Stimulated activated CD4-positive, alpha-beta T cell treated with anti-CD3 and anti-CD28 coated beads, Interleukin-1b, Interleukin-23, amount 100 ng/mL, for 4 hours (primary cell): ENCODE results near the gene ALDH1A1.

ENCODE experiments used
- DNase-seq, 2 donors: peaks; one replicate each; pipeline ENCODE4 v3.0.0-alpha.2; 2020; ENCODE audit warnings: low read depth in 2 of 2

The ALDH1A1 gene

DNA sequence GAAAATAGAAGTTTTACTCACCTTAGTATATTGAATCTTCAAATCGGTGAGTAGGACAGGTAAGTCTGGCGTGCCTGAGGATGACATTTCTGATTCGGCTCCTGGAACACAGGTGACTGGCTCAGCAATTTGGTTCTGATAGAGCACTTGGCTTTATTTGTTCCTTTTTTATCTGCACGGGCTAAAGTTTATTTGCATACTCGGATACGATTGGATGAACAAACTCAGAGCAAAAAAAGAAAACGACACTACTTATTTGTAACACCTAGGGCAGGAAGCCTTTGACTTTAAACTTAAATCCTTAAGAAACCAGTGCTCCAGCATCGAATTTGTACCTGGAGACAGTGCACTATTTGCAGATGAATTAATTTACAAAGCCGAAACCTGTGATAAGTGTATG is at the start of gene ALDH1A1:
Gene ALDH1A1 (minus strand): TSS at position 140 of the 400 bp plus-strand sequence. CDS start 53 bp downstream, at position 87.
- no peak for DNase-seq

DNA sequence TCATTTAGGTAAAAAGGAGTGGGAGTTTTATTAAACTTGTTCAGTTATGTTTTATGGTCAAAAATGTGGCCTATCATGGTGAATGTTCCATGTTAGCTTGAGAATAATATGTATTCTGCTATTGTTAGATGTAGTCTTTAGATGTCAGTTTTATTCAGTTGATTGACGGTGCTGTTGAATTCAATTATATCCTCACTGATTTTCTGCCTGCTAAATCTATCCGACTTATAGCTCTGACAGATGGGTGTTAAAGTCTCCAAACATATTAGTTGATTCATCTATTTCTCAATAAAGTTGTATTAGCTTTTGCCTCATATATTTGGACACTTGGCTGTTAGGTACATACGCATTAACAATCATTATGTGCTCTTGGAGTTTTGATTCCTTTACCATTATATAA is 49.0 kb upstream of the ALDH1A1 start:
- no peak for DNase-seq

DNA sequence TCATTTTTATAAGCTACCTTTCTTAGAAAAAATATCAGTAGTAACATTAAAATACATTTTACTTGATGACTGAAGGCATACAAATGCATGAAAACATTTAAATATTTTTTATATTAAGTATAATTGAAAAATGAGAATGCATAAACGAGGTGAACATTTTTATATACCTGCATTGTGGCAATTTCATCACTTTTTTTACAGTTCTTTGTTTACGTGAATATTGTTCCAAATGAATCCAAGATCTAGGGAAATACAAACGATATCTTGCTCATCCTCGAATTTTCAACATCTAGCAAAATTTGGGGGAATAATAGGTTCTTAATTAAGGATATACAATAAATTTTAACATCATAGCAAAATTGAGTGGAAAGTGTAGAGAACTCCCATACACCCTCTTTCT is 45.5 kb upstream of the ALDH1A1 start:
- no peak for DNase-seq

DNA sequence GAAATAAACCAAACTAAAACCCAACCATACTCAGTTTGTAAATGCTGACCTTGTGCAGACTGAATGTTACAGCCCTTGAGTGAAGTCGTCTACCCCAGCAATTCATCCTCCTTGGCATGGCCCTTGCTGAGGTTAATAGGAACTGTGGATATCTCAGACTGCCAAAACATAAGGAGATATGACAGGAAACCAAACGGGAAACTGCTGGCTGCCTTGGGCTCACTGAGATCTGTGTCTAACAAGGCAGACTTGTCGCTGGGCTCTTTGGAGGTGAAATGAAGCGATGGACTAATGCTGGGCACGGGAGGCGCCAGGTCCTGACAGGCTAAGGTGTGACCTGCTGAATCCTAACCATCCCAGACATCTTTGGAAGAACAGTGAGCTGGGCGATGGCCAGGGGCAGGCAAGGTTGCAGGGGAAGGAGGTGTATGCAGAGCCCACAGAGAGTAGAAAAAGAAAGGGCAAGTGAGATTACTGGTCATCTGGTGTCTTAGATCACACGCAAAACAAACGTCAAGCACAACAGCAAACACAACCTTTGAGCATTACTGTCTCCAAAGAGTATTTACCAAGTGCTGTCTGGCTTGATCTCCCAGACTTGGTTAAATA is 44.6 kb upstream of the ALDH1A1 start:
- DNase-seq: no peak

DNA sequence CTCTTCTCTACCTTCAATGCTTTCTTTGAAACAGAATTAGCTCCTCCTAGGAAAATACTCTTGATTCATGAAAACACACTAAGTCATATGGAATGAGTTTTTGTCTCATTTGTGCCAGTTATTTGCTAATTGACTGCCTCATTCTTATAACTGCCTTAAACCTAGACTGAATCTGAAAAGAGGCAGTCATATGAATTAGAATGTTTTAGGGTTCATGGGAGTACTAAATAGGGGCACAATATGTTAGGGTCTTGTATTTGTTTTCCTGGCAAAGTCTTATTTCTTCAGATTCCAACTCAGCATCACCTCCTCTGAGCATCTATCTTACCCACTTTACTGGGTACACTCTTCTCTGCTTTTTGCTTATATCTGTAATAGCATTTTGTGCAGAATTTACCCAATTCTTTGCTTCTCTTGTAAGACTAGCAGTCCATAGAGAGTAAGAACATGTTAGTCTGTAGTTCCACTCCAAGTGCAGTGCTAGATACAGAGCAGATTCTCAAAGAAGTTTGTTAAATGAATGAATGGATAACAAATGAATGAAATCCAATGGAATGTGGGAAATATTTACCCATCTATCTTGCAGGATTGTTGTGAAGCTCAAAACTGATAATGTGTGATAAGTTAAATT is 43.9 kb upstream of the ALDH1A1 start:
- no peak for DNase-seq

DNA sequence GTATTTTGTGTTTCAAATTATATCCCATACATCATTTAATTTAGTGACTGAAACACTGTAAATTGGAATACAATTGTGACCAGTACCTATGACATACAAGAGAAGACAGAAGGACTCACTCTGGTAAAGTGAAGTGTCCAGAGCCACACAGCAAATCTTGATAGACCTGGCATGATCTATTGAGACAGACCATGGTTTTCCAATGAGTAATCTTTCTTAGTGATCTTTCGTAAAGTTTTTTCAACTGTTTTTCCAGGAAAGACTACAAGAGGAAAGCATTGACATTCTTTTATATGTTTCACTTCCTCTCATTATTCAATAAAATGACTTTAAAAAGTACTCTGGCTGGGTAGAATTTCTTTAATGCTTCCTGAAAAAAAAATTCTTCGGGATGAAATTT is 43.3 kb upstream of the ALDH1A1 start:
- DNase-seq: no peak

DNA sequence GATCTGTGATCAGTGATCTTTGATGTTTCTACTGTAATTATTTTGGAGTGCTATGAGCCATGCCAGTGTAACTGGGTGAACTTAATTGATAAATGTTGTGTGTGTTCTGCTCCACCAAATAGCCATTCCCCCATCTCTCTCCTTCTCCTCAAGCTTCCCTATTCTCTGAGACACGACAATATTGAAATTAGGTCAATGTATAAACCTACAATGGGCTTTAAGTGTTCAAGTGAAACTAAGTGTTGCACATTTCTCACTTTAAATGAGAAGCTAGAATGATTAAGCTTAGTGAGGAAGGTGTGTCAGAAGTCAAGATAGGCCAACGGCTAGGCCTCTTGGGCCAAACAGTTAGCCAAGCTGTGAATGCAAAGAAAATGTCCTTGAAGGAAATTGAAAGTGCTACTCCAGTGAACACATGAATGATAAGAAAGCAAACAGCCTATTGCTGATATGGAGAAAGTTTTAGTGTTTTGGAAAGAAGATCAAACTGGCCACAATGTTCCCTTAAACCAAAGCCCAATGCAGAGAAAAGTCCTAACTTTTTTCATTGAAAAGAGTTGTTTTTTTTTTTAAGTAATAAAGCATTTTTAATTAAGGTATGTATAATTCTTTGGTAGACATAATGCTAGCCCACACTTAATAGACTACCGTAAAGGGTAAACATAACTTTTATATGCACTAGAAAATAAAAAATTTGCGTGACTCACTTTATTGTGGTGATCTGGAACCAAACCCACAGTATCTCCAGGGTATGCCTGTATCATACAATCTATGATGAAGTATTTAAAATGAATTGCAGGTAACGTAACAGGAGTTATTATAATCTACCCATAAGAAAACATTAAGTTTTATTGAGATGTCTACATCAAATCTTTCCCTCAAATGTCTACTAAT is 42.5 kb upstream of the ALDH1A1 start:
- DNase-seq: no peak

DNA sequence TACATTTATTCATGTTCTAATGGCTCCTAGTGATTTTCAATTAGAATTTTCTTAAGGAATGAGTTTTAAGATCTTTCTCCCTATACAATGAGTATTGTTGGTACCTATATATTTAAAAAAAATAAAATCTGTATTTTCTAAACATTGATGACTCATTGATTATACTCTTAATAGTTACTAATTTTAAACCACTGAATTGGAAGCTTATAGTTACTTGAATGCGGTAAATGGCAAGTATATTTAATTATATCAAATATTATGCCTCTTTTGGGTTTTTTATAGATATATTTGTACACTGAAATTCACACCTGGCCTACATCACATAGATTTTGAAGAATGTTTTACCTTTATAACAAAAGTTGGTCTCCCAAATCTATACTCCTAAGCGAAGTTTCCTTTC is 38.9 kb upstream of the ALDH1A1 start:
- DNase-seq: no peak

DNA sequence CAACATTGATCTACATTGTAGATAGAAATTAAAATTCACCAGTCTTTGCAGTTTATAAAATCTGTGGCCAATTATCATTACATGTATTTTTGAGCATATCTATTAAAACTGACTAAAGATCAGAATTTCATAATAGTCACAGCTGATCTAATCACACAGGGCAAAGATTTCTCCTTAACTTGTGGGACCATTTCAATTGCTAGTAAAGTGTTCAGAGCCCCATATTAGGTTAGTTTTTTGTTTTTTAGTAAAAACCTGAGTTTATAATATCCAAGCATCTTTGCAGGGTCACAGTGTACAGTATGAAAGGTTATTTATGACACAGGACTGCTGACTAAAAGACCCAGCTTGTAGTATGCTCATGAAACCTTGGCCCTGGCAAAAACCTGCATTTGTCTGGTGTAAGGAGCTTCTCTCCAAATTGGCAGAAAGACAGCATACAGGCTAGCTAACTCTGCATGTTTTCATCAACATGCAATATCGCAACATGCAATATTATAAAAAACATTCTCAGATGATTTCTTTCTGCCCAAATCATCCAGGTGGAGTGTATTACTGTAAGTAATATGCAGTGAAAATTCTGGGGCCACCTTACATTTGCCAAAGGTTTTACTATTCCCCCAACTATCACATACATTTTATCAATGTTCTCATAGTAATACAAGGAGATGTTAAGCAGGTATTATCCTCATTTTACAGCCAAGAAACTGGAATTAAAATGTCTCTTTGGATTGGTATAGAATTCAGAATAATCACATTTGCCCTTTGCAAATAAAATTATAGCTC is 37.7 kb upstream of the ALDH1A1 start:
- DNase-seq: no peak

DNA sequence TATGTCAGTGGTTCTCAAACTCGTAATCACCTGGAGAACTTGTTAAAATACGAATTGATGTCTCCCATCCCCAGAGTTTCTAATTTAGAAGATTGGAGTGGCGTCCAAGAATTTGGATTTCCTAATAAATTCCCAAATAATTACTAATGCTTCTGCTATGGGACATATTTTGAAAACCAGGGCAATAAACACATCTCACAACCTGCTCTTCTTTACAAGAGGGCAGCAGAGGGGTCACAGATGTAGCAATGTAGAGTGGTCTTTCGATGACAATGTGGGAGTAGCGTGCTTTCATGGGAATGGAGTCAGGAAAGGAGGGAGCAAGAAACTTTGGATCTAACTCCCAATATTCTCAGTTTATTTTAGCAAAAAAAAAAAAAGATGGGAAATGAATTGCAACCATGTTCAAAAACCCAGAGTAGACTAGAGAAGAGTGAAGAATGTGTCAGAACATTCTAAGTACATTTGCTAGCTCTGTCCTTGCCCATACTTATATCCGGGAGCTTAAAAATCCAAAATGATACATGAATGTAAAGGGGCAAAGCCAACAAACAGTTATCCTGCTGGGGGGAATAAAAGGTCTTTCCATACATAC is 33.8 kb upstream of the ALDH1A1 start:
- no peak for DNase-seq

DNA sequence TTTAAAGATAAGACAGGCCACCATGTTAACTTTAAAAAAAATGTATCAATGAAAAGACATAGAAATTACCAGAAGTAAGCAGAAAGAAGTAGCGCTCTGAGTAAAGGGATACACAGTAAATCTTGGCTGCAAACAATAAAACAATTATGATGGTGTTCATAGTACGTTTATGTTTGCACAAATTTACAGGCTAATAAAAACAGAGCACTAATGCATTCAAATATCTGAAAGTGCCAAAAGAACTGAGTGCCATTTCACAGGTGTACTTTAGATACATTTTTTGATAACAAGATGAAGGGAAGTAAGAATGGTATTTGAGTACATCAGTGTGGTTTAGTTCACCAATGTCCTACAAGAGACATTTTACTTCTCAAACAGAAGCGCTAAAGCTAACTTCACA is 32.9 kb upstream of the ALDH1A1 start:
- DNase-seq: no peak

DNA sequence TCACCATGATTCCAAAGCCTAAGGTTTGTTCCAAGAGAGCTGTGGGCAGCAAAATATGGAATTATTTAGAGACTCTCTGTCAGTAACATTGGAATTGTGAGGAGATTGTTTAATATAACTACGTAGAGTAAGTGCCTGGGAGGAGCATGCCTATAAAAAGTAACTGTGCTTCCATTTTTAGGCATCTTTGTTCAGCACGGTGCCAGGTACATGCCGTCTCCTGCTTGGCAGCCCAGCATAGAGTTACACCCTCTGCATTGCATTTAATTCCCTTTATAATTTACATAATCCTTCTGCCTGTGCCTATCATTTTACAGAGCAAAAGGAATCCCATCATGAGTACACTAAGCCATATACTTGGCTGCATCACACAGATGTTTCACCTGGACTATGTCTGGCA is 32.1 kb upstream of the ALDH1A1 start:
- DNase-seq: no peak

DNA sequence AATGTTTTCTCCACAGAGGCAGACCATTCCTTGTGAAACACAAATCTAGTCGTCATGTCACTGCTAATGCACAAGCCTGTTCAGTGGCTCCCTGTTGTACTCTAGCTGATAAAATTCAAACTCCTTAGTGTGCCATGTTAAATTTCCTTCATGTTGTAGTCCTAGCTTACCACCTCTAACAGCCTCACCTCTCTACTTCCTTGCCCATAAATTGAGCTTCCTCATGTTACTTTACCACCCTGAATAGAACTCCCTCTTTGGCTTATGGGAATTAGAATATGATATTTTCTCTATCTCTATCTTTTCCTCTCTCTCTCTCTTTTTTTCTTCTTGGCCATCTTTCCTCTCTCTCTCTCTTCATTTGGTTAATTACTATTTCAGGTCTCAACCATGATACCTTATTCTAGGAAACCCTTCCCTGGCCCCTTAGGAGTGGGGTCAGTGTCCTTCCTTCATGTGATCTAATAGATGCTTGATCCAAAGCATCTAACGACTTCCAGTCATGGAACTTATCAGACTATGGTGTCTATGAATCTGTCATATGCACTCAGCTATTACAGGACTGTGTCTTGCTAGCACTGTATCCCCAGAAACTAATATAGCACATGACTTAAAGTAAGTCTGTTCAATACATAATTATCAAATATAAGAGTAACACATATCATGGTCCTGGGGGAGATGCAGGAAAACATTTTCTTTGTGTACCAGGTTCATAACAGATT is 31.5 kb upstream of the ALDH1A1 start:
- no peak for DNase-seq

DNA sequence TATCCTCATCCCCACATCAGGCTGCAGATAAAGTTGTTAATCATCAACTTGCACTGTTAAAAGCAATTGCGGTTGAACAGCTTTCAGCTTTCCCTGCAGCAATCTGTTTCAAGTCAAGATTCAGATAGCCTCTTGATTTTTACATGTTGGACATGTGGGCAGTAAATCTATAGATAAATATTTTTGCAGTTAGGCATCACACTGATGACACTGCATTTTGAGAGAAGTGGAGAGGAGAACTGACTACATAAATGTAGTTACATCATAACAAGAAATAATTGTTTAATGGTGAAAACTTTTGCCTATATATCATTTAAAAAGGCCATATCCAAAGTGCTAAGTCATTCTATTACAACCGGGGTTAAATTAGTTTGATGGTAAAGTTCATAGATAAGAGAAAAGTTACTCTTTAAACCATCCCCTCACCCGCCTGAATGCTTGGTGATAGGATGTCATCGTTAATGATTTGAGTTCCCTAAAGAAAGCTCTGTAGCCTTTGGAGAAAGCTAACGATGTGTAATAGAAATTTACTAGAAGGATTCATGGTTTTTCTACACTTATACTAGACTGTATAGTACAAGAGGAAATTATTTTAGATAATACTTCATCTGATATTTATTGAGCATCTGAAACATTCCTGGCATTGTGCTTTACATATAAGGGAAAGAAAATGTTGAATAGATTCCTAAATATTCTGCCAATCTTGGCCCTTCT is 30.8 kb upstream of the ALDH1A1 start:
- no peak for DNase-seq

DNA sequence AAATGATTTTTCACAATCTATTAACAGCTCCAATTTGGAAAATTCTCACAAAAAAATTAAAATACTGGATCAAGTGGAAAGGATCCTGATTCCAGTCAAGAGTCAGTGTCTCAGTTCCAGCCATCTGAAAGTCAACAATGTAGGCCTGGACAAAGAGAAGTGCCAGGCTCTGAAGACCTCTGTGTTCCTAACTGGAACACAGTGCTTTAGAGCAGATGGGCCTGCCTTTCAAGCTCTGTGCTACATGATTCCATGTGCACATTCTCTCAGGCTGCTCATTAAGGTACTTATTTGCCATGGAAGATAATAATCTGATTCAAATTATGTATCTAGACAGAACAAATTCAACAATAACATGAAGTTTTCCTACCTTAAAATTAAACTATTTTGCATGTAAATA is 30.2 kb upstream of the ALDH1A1 start:
- no peak for DNase-seq

DNA sequence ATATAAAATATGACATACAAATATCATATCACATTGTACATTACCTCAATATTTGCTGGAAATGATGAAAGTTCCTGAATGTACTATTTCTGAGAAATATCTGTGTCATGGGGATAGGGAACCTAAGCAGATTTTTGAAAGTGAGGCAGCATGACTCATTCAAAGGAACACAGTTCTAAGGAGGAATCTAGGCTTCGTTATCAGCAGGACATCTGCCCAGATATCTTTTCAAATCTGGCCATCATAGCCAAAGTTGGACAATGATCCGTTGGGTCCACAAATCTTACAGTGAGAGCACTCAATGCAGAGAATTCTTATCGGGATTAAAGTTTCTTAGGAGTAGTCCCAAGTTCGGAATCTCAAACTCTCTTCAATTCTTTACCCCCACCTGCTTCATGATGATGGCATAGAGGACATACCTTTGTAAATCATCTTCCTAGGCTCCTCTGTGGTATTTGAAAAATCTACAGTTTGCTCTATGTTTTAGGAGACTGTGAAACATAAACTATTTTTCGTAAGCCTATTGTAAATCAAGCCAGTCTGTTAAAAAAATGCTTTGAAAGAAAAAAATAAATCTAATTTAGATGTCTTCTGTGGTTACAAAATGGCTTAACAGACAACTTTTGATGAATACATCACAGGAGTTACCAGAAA is 29.4 kb upstream of the ALDH1A1 start:
- DNase-seq: no peak

DNA sequence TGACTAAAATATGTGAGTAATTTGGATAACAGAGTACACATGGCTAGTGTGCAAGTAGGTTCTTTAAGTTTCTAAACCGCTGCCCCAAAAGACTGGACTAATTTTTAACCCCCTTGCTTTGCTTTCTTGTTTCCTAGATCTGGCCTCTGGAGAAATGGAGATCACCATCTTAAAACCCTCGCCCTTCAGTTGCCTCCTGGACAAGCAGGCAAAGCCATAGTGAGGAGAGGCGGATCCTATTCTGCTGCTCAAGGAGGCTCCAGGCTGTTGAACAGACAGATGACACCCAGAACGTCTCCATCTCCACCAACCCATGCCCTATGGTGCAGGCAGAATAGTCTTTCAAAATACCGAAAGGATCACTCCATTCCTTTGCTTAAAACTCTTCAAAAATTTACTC is 28.6 kb upstream of the ALDH1A1 start:
- no peak for DNase-seq

DNA sequence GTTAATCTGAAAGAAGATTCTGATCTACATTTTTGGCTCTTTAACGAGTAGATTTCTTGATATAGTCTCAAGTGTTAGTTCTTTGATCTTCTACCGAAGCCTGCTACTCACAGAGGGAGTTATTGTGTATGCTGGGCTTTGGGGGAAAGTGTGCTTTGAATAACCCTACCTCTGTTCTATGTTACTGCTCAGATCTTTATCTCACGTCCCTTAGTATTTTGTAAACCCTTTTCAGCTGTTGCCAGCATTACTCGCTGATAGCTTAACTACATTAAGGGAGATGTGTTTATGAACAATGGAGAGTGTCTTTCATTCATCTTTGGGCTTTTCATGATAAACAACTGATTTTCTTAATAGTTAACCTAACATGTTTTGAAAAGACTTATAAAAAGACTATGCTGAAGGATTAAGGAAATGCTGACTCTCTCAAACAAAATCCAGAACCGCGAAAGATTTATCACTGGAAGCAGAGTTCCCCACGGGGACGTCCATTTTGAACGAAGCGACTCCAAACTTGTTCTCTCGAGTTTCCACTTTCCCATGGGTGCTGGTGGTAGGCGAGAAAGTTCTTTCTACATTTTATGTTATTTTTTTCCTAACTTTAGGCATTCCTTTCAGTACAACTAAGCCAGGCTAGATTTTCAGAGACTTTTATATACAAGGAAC is 27.9 kb upstream of the ALDH1A1 start:
- no peak for DNase-seq

DNA sequence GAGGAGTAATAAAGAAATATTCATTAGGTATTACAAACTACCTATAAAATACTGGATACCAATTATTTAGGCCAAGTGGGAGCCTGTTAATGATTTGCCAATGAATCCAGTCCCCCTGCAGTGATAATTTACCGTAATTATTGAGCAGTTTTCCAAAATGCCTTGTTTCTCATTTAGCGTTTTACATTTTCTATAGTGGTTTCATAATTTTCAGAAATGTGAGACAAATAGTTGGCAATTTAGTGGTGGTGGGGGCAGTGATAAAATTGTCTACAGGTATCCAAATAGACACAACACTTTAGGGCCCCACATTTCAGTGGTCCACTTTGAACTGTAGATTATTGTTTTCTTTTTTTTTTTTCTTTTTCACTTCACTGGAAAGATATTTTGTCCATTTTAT is 27.3 kb upstream of the ALDH1A1 start:
- DNase-seq: no peak
